ENCODE data around the gene RAB20. TPM values are rescaled to one million over a fixed set of nuclear protein-coding genes. Genes with fewer than 3 reads are reported as not detected.
"Not testable (repeated sequence)": the region's sequence is repeated elsewhere in the genome, so short reads cannot be mapped to it uniquely, and the experiment has no call there.

RAB20 gene
- total RNA-seq, 2 donors from 2014 or later, result 1.2 to 1.4 TPM

- H3K4me3 Mint-ChIP-seq, result no peak overlapping the region
- no peaks in the 10 kb centered on the region for H3K9me3 ChIP-seq (ENCODE audit: control insufficient read depth, low read length, poor library complexity, severe bottlenecking)
- peaks cover 49% of the 10 kb centered on the region for H3K27me3 Mint-ChIP-seq
- ATAC-seq (no peak), DNase-seq (no peak)
- no peaks in the 10 kb centered on the region for H3K36me3 Mint-ChIP-seq (ENCODE audit: low read depth)
- no peaks in the 10 kb centered on the region for H3K4me1 Mint-ChIP-seq
- no peak overlapping the region for H3K27ac Mint-ChIP-seq
These were observed 58.3 kb downstream of the RAB20 start for GRCh38 chr13:110503037-110503901.

- no peaks in the 10 kb centered on the region for H3K36me3 Mint-ChIP-seq (ENCODE audit: low read depth)
- H3K27ac Mint-ChIP-seq, result no peak overlapping the region
- peaks cover 28% of the 10 kb centered on the region for H3K27me3 Mint-ChIP-seq
- DNase-seq, result no peak
- no peak overlapping the region for H3K4me3 Mint-ChIP-seq
- H3K4me1 Mint-ChIP-seq, result no peaks in the 10 kb centered on the region
- ATAC-seq, result no peak
- H3K9me3 ChIP-seq (ENCODE audit: control insufficient read depth, low read length, poor library complexity, severe bottlenecking), result no peaks in the 10 kb centered on the region
These were observed 60.3 kb downstream of the RAB20 start for GRCh38 chr13:110501188-110501587.

- H3K4me3 Mint-ChIP-seq, result no peak overlapping the region
- H3K4me1 Mint-ChIP-seq, result no peaks in the 10 kb centered on the region
- no peak overlapping the region for H3K27ac Mint-ChIP-seq
- DNase-seq, result no peak
- H3K36me3 Mint-ChIP-seq (ENCODE audit: low read depth), result no peaks in the 10 kb centered on the region
- peaks cover 21% of the 10 kb centered on the region for H3K27me3 Mint-ChIP-seq
- no peak for ATAC-seq
- H3K9me3 ChIP-seq (ENCODE audit: control insufficient read depth, low read length, poor library complexity, severe bottlenecking), result no peaks in the 10 kb centered on the region
These were observed 61.2 kb downstream of the RAB20 start for GRCh38 chr13:110500341-110500740.

GRCh38 chr13:110499621-110500281 lies 61.8 kb downstream of the RAB20 start:
- no peak for DNase-seq
- peaks cover 21% of the 10 kb centered on the region for H3K27me3 Mint-ChIP-seq

GRCh38 chr13:110498765-110499164 lies 62.8 kb downstream of the RAB20 start:
- no peak for ATAC-seq
- Mint-ChIP-seq H3K36me3 (ENCODE audit: low read depth) (no peaks in the 10 kb centered on the region), H3K27me3 (peaks cover 21% of the 10 kb centered on the region), H3K27ac (no peak overlapping the region), H3K4me3 (no peak overlapping the region), H3K4me1 (no peaks in the 10 kb centered on the region)
- no peak for DNase-seq
- H3K9me3 ChIP-seq (ENCODE audit: control insufficient read depth, low read length, poor library complexity, severe bottlenecking), result no peaks in the 10 kb centered on the region

More at GRCh38 chr13:110499621-110500281, 61.8 kb downstream of the RAB20 start:
- H3K36me3 Mint-ChIP-seq (ENCODE audit: low read depth), result no peaks in the 10 kb centered on the region
- no peak for ATAC-seq
- no peaks in the 10 kb centered on the region for H3K9me3 ChIP-seq (ENCODE audit: control insufficient read depth, low read length, poor library complexity, severe bottlenecking)
- H3K4me3 Mint-ChIP-seq, result no peak overlapping the region
- H3K27ac Mint-ChIP-seq, result no peak overlapping the region
- no peaks in the 10 kb centered on the region for H3K4me1 Mint-ChIP-seq

GRCh38 chr13:110498327-110498726 lies 63.2 kb downstream of the RAB20 start:
- ATAC-seq (no peak), DNase-seq (no peak)
- H3K9me3 ChIP-seq (ENCODE audit: control insufficient read depth, low read length, poor library complexity, severe bottlenecking), result no peaks in the 10 kb centered on the region
- Mint-ChIP-seq H3K36me3 (ENCODE audit: low read depth) (no peaks in the 10 kb centered on the region), H3K4me3 (no peak overlapping the region), H3K27me3 (peaks cover 21% of the 10 kb centered on the region), H3K4me1 (no peaks in the 10 kb centered on the region), H3K27ac (no peak overlapping the region)

- not testable (repeated sequence) for ATAC-seq; H3K27ac Mint-ChIP-seq; H3K4me3 Mint-ChIP-seq; DNase-seq; H3K36me3 Mint-ChIP-seq (ENCODE audit: low read depth); H3K9me3 ChIP-seq (ENCODE audit: control insufficient read depth, low read length, poor library complexity, severe bottlenecking); H3K4me1 Mint-ChIP-seq
- peaks cover 21% of the 10 kb centered on the region for H3K27me3 Mint-ChIP-seq
These were observed 63.6 kb downstream of the RAB20 start for GRCh38 chr13:110497896-110498295.

GRCh38 chr13:110497003-110497402 lies 64.5 kb downstream of the RAB20 start:
- DNase-seq, result no peak
- Mint-ChIP-seq H3K36me3 (ENCODE audit: low read depth) (no peaks in the 10 kb centered on the region), H3K27me3 (peaks cover 17% of the 10 kb centered on the region), H3K27ac (no peak overlapping the region), H3K4me3 (no peak overlapping the region), H3K4me1 (no peaks in the 10 kb centered on the region)
- no peaks in the 10 kb centered on the region for H3K9me3 ChIP-seq (ENCODE audit: control insufficient read depth, low read length, poor library complexity, severe bottlenecking)
- ATAC-seq, result no peak

GRCh38 chr13:110496281-110496680 lies 65.2 kb downstream of the RAB20 start:
- H3K9me3 ChIP-seq (ENCODE audit: control insufficient read depth, low read length, poor library complexity, severe bottlenecking), result no peaks in the 10 kb centered on the region
- DNase-seq, result no peak
- peaks cover 11% of the 10 kb centered on the region for H3K27me3 Mint-ChIP-seq
- H3K4me1 Mint-ChIP-seq, result no peaks in the 10 kb centered on the region
- no peak overlapping the region for H3K4me3 Mint-ChIP-seq
- ATAC-seq, result no peak
- H3K36me3 Mint-ChIP-seq (ENCODE audit: low read depth), result no peaks in the 10 kb centered on the region
- no peak overlapping the region for H3K27ac Mint-ChIP-seq

- Mint-ChIP-seq H3K27ac (no peak overlapping the region), H3K36me3 (ENCODE audit: low read depth) (no peaks in the 10 kb centered on the region), H3K4me1 (no peaks in the 10 kb centered on the region), H3K27me3 (peaks cover 8% of the 10 kb centered on the region), H3K4me3 (no peak overlapping the region)
- no peak for ATAC-seq
- H3K9me3 ChIP-seq (ENCODE audit: control insufficient read depth, low read length, poor library complexity, severe bottlenecking), result no peaks in the 10 kb centered on the region
- DNase-seq, result no peak
These were observed 65.6 kb downstream of the RAB20 start for GRCh38 chr13:110495881-110496280.

- no peak overlapping the region for H3K4me3 Mint-ChIP-seq
- peaks cover 3% of the 10 kb centered on the region for H3K27me3 Mint-ChIP-seq
These were observed 66.1 kb downstream of the RAB20 start for GRCh38 chr13:110495376-110495775.

GRCh38 chr13:110493613-110494012 lies 67.9 kb downstream of the RAB20 start:
- DNase-seq, result no peak
- H3K4me3 Mint-ChIP-seq, result no peak overlapping the region
- H3K4me1 Mint-ChIP-seq, result no peaks in the 10 kb centered on the region
- H3K9me3 ChIP-seq (ENCODE audit: control insufficient read depth, low read length, poor library complexity, severe bottlenecking), result no peaks in the 10 kb centered on the region
- no peak overlapping the region for H3K27ac Mint-ChIP-seq
- no peaks in the 10 kb centered on the region for H3K36me3 Mint-ChIP-seq (ENCODE audit: low read depth)
- ATAC-seq, result no peak
- no peaks in the 10 kb centered on the region for H3K27me3 Mint-ChIP-seq

More at GRCh38 chr13:110495376-110495775, 66.1 kb downstream of the RAB20 start:
- Mint-ChIP-seq H3K27ac (no peak overlapping the region), H3K36me3 (ENCODE audit: low read depth) (no peaks in the 10 kb centered on the region), H3K4me1 (no peaks in the 10 kb centered on the region)
- no peak for DNase-seq
- H3K9me3 ChIP-seq (ENCODE audit: control insufficient read depth, low read length, poor library complexity, severe bottlenecking), result no peaks in the 10 kb centered on the region
- ATAC-seq, result no peak

GRCh38 chr13:110492679-110493593 lies 68.6 kb downstream of the RAB20 start:
- H3K9me3 ChIP-seq (ENCODE audit: control insufficient read depth, low read length, poor library complexity, severe bottlenecking), result no peaks in the 10 kb centered on the region
- DNase-seq, result no peak
- H3K36me3 Mint-ChIP-seq (ENCODE audit: low read depth), result no peaks in the 10 kb centered on the region
- no peaks in the 10 kb centered on the region for H3K4me1 Mint-ChIP-seq
- H3K27ac Mint-ChIP-seq, result no peak overlapping the region
- no peak overlapping the region for H3K4me3 Mint-ChIP-seq
- H3K27me3 Mint-ChIP-seq, result no peaks in the 10 kb centered on the region
- ATAC-seq, result no peak
